ENCODE results near the gene SKAP1. TPM values are rescaled to one million over a fixed set of nuclear protein-coding genes. Genes with fewer than 3 reads are reported as not detected.
"Not testable (repeated sequence)": the region's sequence is repeated elsewhere in the genome, so short reads cannot be mapped to it uniquely, and the experiment has no call there.

Gene SKAP1
- polyA plus RNA-seq, 3 donors: 0.77 to 1.4 TPM; not detected in 1

DNA sequence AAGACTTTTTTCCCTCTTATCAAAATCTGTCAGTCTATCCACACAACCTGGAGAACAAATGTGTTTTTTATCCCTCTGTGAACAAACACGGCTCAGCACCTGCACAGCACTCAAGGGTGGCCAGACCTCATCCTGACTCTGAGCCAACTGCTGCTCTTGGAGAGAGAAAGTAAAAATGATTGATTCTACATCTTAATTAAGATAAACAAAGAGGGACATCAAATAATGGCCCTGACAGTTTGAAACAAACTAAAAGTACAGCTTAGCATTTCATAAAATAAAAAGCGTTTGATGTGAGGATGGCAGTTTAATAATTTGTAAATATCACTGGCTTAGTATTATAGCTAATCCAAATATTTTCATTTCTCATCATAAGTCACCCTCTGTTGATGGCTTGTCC, 216.2 kb downstream of the SKAP1 start:
- WGBS, 3 donors: 32 to 86% (median 82%) methylated on average over 2 of the region's 2 CpGs
- no peak overlapping the region for H3K27ac ChIP-seq (ENCODE audit: low read depth, low read length)

GRCh38 chr17:48211787-48212186, 218.2 kb downstream of the SKAP1 start:
- H3K27ac ChIP-seq (ENCODE audit: low read depth, low read length): no peak overlapping the region
- 83 to 91% (median 84%) methylated on average over 4 of the region's 4 CpGs for WGBS, 3 donors

- no peak overlapping the region for H3K27ac ChIP-seq (ENCODE audit: low read depth, low read length)
These were observed 219.0 kb downstream of the SKAP1 start for GRCh38 chr17:48211011-48211410.

- WGBS, 3 donors: 92 to 95% (median 94%) methylated on average over 10 of the region's 10 CpGs
- no peak overlapping the region for H3K27ac ChIP-seq (ENCODE audit: low read depth, low read length)
These were observed 220.0 kb downstream of the SKAP1 start for GRCh38 chr17:48209973-48210372.

- WGBS, 3 donors: 49 to 66% (median 54%) methylated on average over 7 of the region's 7 CpGs
- no peak overlapping the region for H3K27ac ChIP-seq (ENCODE audit: low read depth, low read length)
These were observed 222.1 kb downstream of the SKAP1 start for GRCh38 chr17:48207776-48208544.

GRCh38 chr17:48207036-48207435, 223.0 kb downstream of the SKAP1 start:
- WGBS, 3 donors: 92 to 97% (median 95%) methylated on average over 4 of the region's 4 CpGs
- not testable (repeated sequence) for H3K27ac ChIP-seq (ENCODE audit: low read depth, low read length)

DNA sequence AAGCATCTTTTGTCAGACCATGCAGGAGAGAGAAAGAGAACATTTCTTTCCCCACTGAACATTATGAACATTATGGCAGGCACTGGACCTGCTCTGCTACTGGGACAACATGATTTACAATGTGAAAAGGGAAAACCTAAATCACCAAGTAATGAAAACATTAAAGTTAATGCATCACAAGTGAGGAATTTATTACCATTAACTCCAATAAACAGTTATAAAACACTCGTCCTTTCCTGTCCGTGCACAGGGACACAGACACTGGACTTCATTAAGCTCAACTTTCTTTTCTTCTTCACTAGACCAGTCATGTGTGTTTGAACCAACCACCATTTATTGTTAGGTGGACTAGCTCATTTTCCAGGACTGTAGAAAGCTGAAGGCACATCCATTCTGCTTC, 227.1 kb downstream of the SKAP1 start:
- H3K27ac ChIP-seq (ENCODE audit: low read depth, low read length): no peak overlapping the region
- WGBS, 3 donors: 78 to 89% (median 88%) methylated on average over 2 of the region's 2 CpGs

DNA sequence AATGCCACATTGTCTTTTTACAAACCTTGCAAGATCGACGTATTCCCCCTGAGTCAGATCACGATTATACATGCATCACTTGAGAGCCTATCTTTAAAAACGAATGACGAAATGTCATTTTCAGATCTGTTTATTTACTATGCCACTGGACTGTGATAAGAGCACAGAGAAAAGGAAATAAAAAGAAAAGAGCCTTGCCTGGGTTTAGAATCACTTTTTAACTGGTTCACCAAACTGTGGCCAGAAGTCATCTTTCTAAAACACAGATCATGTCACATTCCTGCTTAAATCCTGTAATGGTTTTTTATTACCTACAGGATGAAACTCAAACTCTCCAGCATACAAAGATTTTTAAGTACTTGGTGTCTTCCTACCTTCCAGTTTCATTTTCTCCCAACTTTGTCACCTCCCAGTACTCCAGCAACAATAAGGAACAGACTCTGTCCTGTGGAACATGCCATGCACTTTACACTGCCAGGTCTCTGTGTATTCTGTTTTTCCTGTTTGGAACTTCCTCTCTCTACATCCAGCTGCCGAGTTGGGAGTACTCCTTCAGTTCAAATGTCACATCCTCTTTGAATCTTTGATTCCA, 231.0 kb downstream of the SKAP1 start:
- WGBS, 3 donors: 24 to 51% (median 46%) methylated on average over 6 of the region's 6 CpGs
- no peak overlapping the region for H3K27ac ChIP-seq (ENCODE audit: low read depth, low read length)

GRCh38 chr17:48195910-48196309, 234.1 kb downstream of the SKAP1 start:
- H3K27ac ChIP-seq (ENCODE audit: low read depth, low read length): no peak overlapping the region

DNA sequence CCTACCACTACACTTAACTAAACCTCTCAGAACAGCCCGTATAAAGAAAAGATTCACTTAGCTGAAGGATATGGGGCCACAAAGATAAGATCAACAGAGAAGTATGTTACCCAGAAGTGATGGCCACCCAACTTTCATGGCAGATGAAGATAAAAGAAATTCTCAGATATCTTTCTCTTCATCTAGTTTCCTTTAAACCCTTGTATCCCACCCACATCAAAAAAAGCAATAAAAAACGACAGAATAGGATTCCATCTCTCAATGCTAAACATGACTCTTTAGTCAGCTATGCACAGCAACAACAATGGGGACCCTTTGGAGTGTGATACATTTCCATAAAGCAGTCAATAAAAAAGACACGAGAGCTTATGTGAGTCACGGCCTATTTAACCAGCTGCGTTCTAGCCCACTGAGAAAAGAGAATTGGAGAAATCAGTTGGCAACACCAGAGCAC, 235.9 kb downstream of the SKAP1 start:
- 60 to 63% (median 62%) methylated on average over 5 of the region's 5 CpGs for WGBS, 3 donors
- H3K27ac ChIP-seq (ENCODE audit: low read depth, low read length): no peak overlapping the region

GRCh38 chr17:48192321-48192731, 237.7 kb downstream of the SKAP1 start:
- H3K27ac ChIP-seq (ENCODE audit: low read depth, low read length): no peak overlapping the region
- WGBS, 3 donors: 60 to 77% (median 63%) methylated on average over 4 of the region's 4 CpGs

DNA sequence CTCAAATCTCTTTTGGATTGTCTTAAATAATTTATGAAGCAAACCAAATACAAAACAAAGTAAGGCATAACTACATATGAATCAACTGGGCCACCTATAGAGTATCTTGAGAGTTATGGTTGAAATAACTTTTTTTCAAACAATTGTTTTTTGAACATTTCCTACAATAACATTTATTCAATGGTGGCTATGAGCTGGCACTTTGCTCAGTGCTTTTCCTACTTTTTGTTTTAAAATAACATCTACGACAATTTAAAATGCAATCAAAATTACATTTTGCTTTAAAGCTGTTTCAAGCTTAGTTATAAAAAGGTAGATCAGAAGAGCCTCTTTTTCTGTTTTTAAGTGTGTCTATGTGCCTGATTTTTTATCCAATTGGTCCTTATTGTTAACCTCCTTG, 238.7 kb downstream of the SKAP1 start:
- 83 to 94% (median 90%) methylated on average over 1 of the region's 1 CpG for WGBS, 3 donors
- H3K27ac ChIP-seq (ENCODE audit: low read depth, low read length): no peak overlapping the region

- 90 to 94% (median 94%) methylated on average over 8 of the region's 8 CpGs for WGBS, 3 donors
- no peak overlapping the region for H3K27ac ChIP-seq (ENCODE audit: low read depth, low read length)
These were observed 239.1 kb downstream of the SKAP1 start for GRCh38 chr17:48190871-48191270.

DNA sequence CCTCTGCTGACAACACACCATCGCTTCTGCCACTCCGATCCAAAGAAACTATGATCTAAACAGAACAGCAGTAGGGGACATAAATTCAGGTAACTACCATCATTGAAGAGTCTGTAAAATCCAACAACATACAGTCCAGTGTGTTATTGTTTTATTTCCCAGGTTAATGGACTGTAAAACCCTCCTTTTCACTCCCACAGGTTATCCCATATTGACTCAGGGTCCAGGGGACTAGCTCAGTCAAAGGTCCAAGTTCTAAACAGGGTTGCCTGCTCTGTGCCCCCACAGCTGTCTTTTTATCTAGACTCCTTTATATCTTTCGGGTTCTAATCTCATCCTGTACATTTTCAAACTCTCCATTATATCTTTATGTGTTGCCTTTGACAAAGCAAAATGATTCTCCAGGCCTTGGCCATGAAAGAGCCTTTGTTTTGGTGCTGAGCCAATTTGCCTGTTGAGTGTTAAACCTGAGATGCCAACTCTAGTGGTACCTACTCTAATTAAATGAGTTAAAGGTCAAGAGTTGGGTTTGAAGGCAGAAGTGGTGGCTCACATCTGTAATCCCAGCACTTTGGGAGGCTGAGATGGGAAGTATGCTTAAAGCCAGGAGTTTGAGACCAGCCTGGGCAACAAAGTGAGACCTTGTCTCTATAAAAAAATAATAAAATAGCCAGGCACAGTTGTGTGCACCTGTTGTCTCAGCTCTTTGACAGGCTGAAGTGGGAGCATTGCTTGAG, 242.0 kb downstream of the SKAP1 start:
- 77 to 90% (median 87%) methylated on average over 3 of the region's 3 CpGs for WGBS, 3 donors
- no peak overlapping the region for H3K27ac ChIP-seq (ENCODE audit: low read depth, low read length)

- 91 to 98% (median 93%) methylated on average over 5 of the region's 5 CpGs for WGBS, 3 donors
- not testable (repeated sequence) for H3K27ac ChIP-seq (ENCODE audit: low read depth, low read length)
These were observed 243.7 kb downstream of the SKAP1 start for GRCh38 chr17:48186317-48186716.

- WGBS, 3 donors: 62 to 70% (median 67%) methylated on average over 6 of the region's 6 CpGs
These were observed 245.3 kb downstream of the SKAP1 start for GRCh38 chr17:48184721-48185120.

GRCh38 chr17:48181653-48182052, 248.4 kb downstream of the SKAP1 start:
- no peak overlapping the region for H3K27ac ChIP-seq (ENCODE audit: low read depth, low read length)
- WGBS, 3 donors: 0 to 36% (median 36%) methylated on average over 1 of the region's 1 CpG

More at GRCh38 chr17:48184721-48185120, 245.3 kb downstream of the SKAP1 start:
- no peak overlapping the region for H3K27ac ChIP-seq (ENCODE audit: low read depth, low read length)

DNA sequence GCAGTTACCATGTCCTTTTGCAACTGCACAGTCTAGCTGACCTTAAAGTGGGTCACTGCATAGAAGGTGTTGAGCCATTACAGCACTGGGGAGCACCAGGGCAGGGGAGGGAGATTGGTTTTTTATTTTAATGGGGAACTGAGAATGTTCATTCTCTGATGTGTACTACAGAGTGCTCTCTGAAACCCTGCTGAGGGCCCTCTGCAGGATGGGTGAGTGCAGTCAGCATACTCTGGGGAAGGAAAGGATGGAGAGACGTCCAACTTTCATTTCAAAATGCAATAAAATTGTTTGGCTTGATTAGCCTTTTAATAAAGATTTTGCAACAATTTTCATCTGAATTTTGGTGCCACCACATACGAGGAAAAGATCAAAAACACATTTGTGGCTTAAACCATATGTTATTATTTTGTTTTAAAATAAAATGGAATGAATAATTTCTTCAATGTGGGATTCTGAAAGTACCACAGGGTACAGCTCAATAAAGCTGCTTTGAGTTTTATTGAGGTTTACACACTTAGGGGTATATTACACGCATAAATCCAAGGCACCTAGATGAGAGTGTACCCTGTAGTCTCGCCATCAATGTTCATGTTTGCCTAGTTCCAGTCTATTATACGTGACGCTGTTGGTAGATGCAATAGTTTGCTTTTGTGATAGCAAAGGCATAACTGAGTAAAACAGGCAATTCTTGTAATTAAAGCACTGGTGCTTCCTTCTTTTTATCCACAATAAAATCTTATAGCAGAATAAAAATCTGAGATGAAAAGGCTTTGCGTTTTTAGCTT, 249.0 kb downstream of the SKAP1 start:
- H3K27ac ChIP-seq (ENCODE audit: low read depth, low read length): no peak overlapping the region
- 84 to 89% (median 86%) methylated on average over 7 of the region's 7 CpGs for WGBS, 3 donors

Measured in adipose tissue (tissue), 3 donors.